Femur (tissue), 1 donor: ENCODE data around the gene ASPSCR1.

Experiments
- DNase-seq: peaks from one replicate; pipeline ENCODE4 v3.0.0-alpha.2; 2017

Gene ASPSCR1

GRCh38 chr17:82015311-82015971 is 38.0 kb downstream of the ASPSCR1 start:
- no peak for DNase-seq

GRCh38 chr17:82016061-82016874 is 38.8 kb downstream of the ASPSCR1 start:
- DNase-seq, result no peak

GRCh38 chr17:82016875-82017459 is 39.5 kb downstream of the ASPSCR1 start:
- DNase-seq, result no peak

GRCh38 chr17:82017612-82018151 is 40.3 kb downstream of the ASPSCR1 start:
- DNase-seq, result no peak

GRCh38 chr17:82018152-82018988 is 40.9 kb downstream of the ASPSCR1 start:
- DNase-seq, result no peak

- DNase-seq, result no peak
These were observed 41.7 kb downstream of the ASPSCR1 start for GRCh38 chr17:82018989-82019689.

GRCh38 chr17:82019690-82020571 is 42.5 kb downstream of the ASPSCR1 start:
- DNase-seq, result no peak

GRCh38 chr17:82020572-82021106 is 43.2 kb downstream of the ASPSCR1 start:
- no peak for DNase-seq

GRCh38 chr17:82021107-82021899 is 43.9 kb downstream of the ASPSCR1 start:
- peak; percentile 85 for DNase-seq

- DNase-seq, result no peak
These were observed 44.5 kb downstream of the ASPSCR1 start for GRCh38 chr17:82021900-82022309.

- no peak for DNase-seq
These were observed 45.0 kb downstream of the ASPSCR1 start, which contains the start of gene CENPX for GRCh38 chr17:82022310-82022980. TSS of gene CENPX (minus strand) at chr17:82022878. CDS start at chr17:82022861, 17 bp downstream.

GRCh38 chr17:82022981-82023446 is 45.6 kb downstream of the ASPSCR1 start, which contains the start of gene LRRC45:
TSS of gene LRRC45 (plus strand) at chr17:82023305. CDS start at chr17:82023644, 339 bp downstream.
- peak; percentile 100 for DNase-seq

- no peak for DNase-seq
These were observed 46.2 kb downstream of the ASPSCR1 start for GRCh38 chr17:82023447-82024241.

- no peak for DNase-seq
These were observed 47.4 kb downstream of the ASPSCR1 start for GRCh38 chr17:82024859-82025258.

GRCh38 chr17:82025401-82026107 is 48.1 kb downstream of the ASPSCR1 start:
- DNase-seq, result no peak

- no peak for DNase-seq
These were observed 50.8 kb downstream of the ASPSCR1 start for GRCh38 chr17:82028246-82028645.

GRCh38 chr17:82028966-82029365 is 51.5 kb downstream of the ASPSCR1 start:
- no peak for DNase-seq
